HepG2 (cell line): ENCODE results near the gene UBTD1. TPM values are rescaled to one million over a fixed set of nuclear protein-coding genes. Genes with fewer than 3 reads are reported as not detected.

Experiments
- ATAC-seq: fragments of 200-7000 bp; cut with Tn5 transposase; 3 replicates; pipeline ENCODE4 v1.9.1; 2020; ENCODE audit warnings: mild to moderate bottlenecking, moderate library complexity
- BruUV-seq: library from RNA; stranded (reverse); fragments of 400-500 nt; replicated peaks from 2 replicates; lab custom pipeline; 2021; lab: Mats Ljungman, UMichigan
- CTCF ChIA-PET: fragments of 300-600 bp; formaldehyde crosslinking; extraction: SDS; loops from one replicate; lab custom pipeline; 2021; ENCODE audit warnings: low total read pairs, inconsistent platforms, low intra/inter-chr PET ratio; lab: Yijun Ruan, JAX
- POLR2A ChIA-PET: fragments of 350-600 bp; sonication (Branson Sonifier 250); formaldehyde crosslinking; loops from one replicate; lab custom pipeline; 2020; ENCODE audit warnings: antibody characterized with exemption, inconsistent platforms; lab: Yijun Ruan, JAX
- DNase-seq: peaks from one replicate; pipeline ENCODE4 v3.0.0-alpha.2; 2015; ENCODE audit warnings: low spot score
- FAIRE-seq: peaks from 3 replicates; lab custom pipeline; 2011; peaks lifted over from hg19 to GRCh38; lab: Jason Lieb, UNC
- H2AFZ ChIP-seq: one replicate; pipeline ENCODE4 v1.6.1; 2011; ENCODE audit warnings: low read length, inconsistent platforms
- H3K27ac ChIP-seq: fragments of 300-600 bp; 3 replicates; pipeline ENCODE4 v1.8.0; 2011; ENCODE audit warnings: mixed run types, mild to moderate bottlenecking, mixed read lengths, low read length, inconsistent platforms; ENCODE audit not compliant: insufficient read depth; ENCODE audit errors: extremely low read length
- H3K27me3 ChIP-seq, 2 experiments: fragments of 200-600 bp in 1 of 2; 2 replicates in 1 of 2; 3 replicates in 1 of 2; pipeline versions ENCODE4 v1.6.0 to v1.8.0; 2011; ENCODE audit warnings: low read length in 2 of 2, mild to moderate bottlenecking in 2 of 2, moderate library complexity in 2 of 2, inconsistent platforms in 1 of 2; ENCODE audit not compliant: insufficient read depth in 2 of 2, control insufficient read depth in 1 of 2
- H3K36me3 ChIP-seq, 2 experiments: fragments of 200-600 bp in 1 of 2; replicated peaks in 1 of 2; 2 replicates in 1 of 2; 3 replicates in 1 of 2; pipeline versions ENCODE4 v1.5.1 to v1.8.0; 2011; ENCODE audit warnings: low read length in 2 of 2, inconsistent platforms in 1 of 2; ENCODE audit not compliant: insufficient read depth in 2 of 2, control insufficient read depth in 1 of 2
- H3K4me1 ChIP-seq: 2 replicates; pipeline ENCODE4 v1.5.1; 2012; ENCODE audit warnings: low read length, inconsistent platforms; ENCODE audit not compliant: insufficient read depth
- H3K4me2 ChIP-seq: 2 replicates; pipeline ENCODE4 v1.6.0; 2011; ENCODE audit warnings: low read depth, low read length, inconsistent platforms
- H3K4me3 ChIP-seq, 3 experiments: fragments of 200-600 bp in 1 of 3; sonication (generic), shearing (Covaris generic) in 1 of 3; replicated peaks in 1 of 3; 2 replicates each; pipeline ENCODE4 v1.5.1; 2011 to 2016; ENCODE audit warnings: low read length in 3 of 3, inconsistent platforms in 2 of 3, low read depth in 2 of 3, mild to moderate bottlenecking in 2 of 3, control low read depth in 1 of 3, mixed read lengths in 1 of 3; ENCODE audit not compliant: insufficient read depth in 1 of 3
- H3K79me2 ChIP-seq: one replicate; pipeline ENCODE4 v1.6.1; 2011; ENCODE audit warnings: low read length, inconsistent platforms; ENCODE audit not compliant: insufficient read depth
- H3K9ac ChIP-seq: 2 replicates; pipeline ENCODE4 v1.6.0; 2011; ENCODE audit warnings: mild to moderate bottlenecking, low read depth, low read length, inconsistent platforms; ENCODE audit not compliant: insufficient read depth
- H3K9me3 ChIP-seq: 2 replicates; pipeline ENCODE4 v1.5.1; 2012; ENCODE audit warnings: mild to moderate bottlenecking, low read length
- H4K20me1 ChIP-seq: 2 replicates; pipeline ENCODE4 v1.6.0; 2011; ENCODE audit warnings: inconsistent platforms, mild to moderate bottlenecking, low read length, moderate library complexity; ENCODE audit not compliant: insufficient read depth
- ATF1 ChIP-seq: IDR thresholded peaks from 2 replicates; pipeline ENCODE4 v1.6.1; 2016; ENCODE audit warnings: mild to moderate bottlenecking, control low read depth
- E2F1 ChIP-seq: sonication (generic); formaldehyde crosslinking; IDR thresholded peaks from 2 replicates; pipeline ENCODE4 v1.5.0; 2020; ENCODE audit warnings: missing genetic modification reagents
- MAF1 ChIP-seq: sonication (generic); formaldehyde crosslinking; IDR thresholded peaks from 2 replicates; pipeline ENCODE4 v1.5.0; 2020; ENCODE audit warnings: missing genetic modification reagents, borderline replicate concordance
- MYC ChIP-seq: sonication (generic); formaldehyde crosslinking; IDR thresholded peaks from 2 replicates; pipeline ENCODE4 v1.9.0; 2021; ENCODE audit warnings: missing genetic modification reagents, borderline replicate concordance
- WGBS: methylation state at CpG from one replicate; pipeline ENCODE4 v1.1.6; 2017; ENCODE audit warnings: low lambda C conversion rate; 5-methylcytosine and 5-hydroxymethylcytosine counted together
- in situ Hi-C: cut with HindIII; loops from 2 replicates; pipeline ENCODE4 v1.10.0; 2017; ENCODE audit warnings: low pct_unique_long_range_greater_than_20kb; ENCODE audit not compliant: extremely low pct_ligation_motif_present
- intact Hi-C: fragments of 100-400 bp; cut with micrococcal nuclease; formaldehyde crosslinking; loops from one replicate; pipeline ENCODE4 v1.10.0; 2022; ENCODE audit not compliant: unreplicated experiment
- polyA plus RNA-seq, 8 experiments: library from polyadenylated mRNA; depleted of rRNA in 3 of 8; stranded (reverse) in 7 of 8; unstranded in 1 of 8; fragments of >200 nt; fragmentation: Illumina TruSeq in 4 of 8; extraction: Trizol in 4 of 8; gene quantifications; 2 replicates each; pipeline versions ENCODE4 v1.2.1 to v1.2.3, GENCODE V29; 2011 to 2016; ENCODE audit warnings: low read depth in 4 of 8, missing spikeins in 1 of 8, mixed read lengths in 1 of 8; ENCODE audit not compliant: insufficient read depth in 1 of 8
- total RNA-seq, 5 experiments: library from RNA; depleted of rRNA; stranded (reverse); fragments of >200 nt; fragmentation: Illumina TruSeq; extraction: Trizol; gene quantifications; 2 replicates each; pipeline ENCODE4 v1.2.3, GENCODE V29; 2016; ENCODE audit warnings: low read depth in 1 of 5
- TF ChIP-seq, protein P1 (sequence below): sonication (generic); formaldehyde crosslinking; IDR thresholded peaks from 2 replicates; pipeline ENCODE4 v1.4.0; 2020; ENCODE audit warnings: missing genetic modification reagents, borderline replicate concordance

UBTD1 gene
- total and polyA plus RNA-seq, 2 of the 13 experiments (the other 11 are each of a cell fraction or from before 2014, with no cell fraction given), result 7.9 to 10.0 TPM

GRCh38 chr10:97567891-97568290, 69.2 kb downstream of the UBTD1 start:
- Histone ChIP-seq H3K4me3 (no peak overlapping the region), H3K9ac (no peak overlapping the region), H3K27ac (no peak overlapping the region), H3K9me3 (no peaks in the 10 kb centered on the region), H4K20me1 (no peaks in the 10 kb centered on the region), H3K36me3 (peaks cover 3 to 8% of the 10 kb centered on the region in 2 experiments; a peak in 3 of 5 replicates), H3K4me2 (no peak overlapping the region), H3K27me3 (no peaks in the 10 kb centered on the region), H2AFZ (no peak overlapping the region), H3K4me1 (no peaks in the 10 kb centered on the region), H3K79me2 (no peaks in the 10 kb centered on the region)
- WGBS, result 95% methylated on average over 15 of the region's 15 CpGs
- FAIRE-seq (no peak), DNase-seq (no peak), ATAC-seq (no peak)
- ChIA-PET POLR2A (no interaction called here), CTCF (no interaction called here)
- intact Hi-C loops, result no loop called here
- no TSS peak for BruUV-seq
- in situ Hi-C loops, result no loop called here
- TF ChIP-seq, protein P1, sequence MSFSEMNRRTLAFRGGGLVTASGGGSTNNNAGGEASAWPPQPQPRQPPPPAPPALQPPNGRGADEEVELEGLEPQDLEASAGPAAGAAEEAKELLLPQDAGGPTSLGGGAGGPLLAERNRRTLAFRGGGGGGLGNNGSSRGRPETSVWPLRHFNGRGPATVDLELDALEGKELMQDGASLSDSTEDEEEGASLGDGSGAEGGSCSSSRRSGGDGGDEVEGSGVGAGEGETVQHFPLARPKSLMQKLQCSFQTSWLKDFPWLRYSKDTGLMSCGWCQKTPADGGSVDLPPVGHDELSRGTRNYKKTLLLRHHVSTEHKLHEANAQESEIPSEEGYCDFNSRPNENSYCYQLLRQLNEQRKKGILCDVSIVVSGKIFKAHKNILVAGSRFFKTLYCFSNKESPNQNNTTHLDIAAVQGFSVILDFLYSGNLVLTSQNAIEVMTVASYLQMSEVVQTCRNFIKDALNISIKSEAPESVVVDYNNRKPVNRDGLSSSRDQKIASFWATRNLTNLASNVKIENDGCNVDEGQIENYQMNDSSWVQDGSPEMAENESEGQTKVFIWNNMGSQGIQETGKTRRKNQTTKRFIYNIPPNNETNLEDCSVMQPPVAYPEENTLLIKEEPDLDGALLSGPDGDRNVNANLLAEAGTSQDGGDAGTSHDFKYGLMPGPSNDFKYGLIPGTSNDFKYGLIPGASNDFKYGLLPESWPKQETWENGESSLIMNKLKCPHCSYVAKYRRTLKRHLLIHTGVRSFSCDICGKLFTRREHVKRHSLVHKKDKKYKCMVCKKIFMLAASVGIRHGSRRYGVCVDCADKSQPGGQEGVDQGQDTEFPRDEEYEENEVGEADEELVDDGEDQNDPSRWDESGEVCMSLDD (CRISPR knock-in tag), result no peak
- TF ChIP-seq ATF1 (CRISPR knock-in tag) (no peak), E2F1 (CRISPR knock-in tag) (no peak), MAF1 (CRISPR knock-in tag) (no peak), MYC (CRISPR knock-in tag) (no peak)
